ENCODE measurements around the gene CAMSAP3.

The CAMSAP3 gene

GRCh38 chr19:7618348-7618747 is 22.7 kb downstream of the CAMSAP3 start:
- H3K9me3 Mint-ChIP-seq: no peaks in the 10 kb centered on the region
- no peak overlapping the region for H3K4me3 Mint-ChIP-seq
- no peaks in the 10 kb centered on the region for H3K4me1 Mint-ChIP-seq
- H3K36me3 Mint-ChIP-seq (ENCODE audit: low read depth): peaks cover 26% of the 10 kb centered on the region
- H3K27me3 Mint-ChIP-seq (ENCODE audit: low read depth): no peaks in the 10 kb centered on the region
- no peak overlapping the region for H3K27ac Mint-ChIP-seq
- TF ChIP-seq CTCF (IDR thresholded peaks at IDR 0.05; ENCODE audit: unreplicated experiment in 3 of 3): no peak

- TF ChIP-seq CTCF (IDR thresholded peaks at IDR 0.05; ENCODE audit: unreplicated experiment in 3 of 3): no peak
- H3K4me3 Mint-ChIP-seq: no peak overlapping the region
- H3K9me3 Mint-ChIP-seq: no peaks in the 10 kb centered on the region
- peaks cover 26% of the 10 kb centered on the region for H3K36me3 Mint-ChIP-seq (ENCODE audit: low read depth)
- no peaks in the 10 kb centered on the region for H3K4me1 Mint-ChIP-seq
- H3K27ac Mint-ChIP-seq: no peak overlapping the region
- no peaks in the 10 kb centered on the region for H3K27me3 Mint-ChIP-seq (ENCODE audit: low read depth)
Measured at GRCh38 chr19:7618771-7619510, 23.3 kb downstream of the CAMSAP3 start.

- Mint-ChIP-seq H3K4me1 (no peaks in the 10 kb centered on the region), H3K27ac (no peak overlapping the region), H3K4me3 (no peak overlapping the region), H3K36me3 (ENCODE audit: low read depth) (peaks cover 26% of the 10 kb centered on the region), H3K27me3 (ENCODE audit: low read depth) (no peaks in the 10 kb centered on the region), H3K9me3 (no peaks in the 10 kb centered on the region)
- no peak for TF ChIP-seq CTCF (IDR thresholded peaks at IDR 0.05; ENCODE audit: unreplicated experiment in 3 of 3)
Measured at GRCh38 chr19:7619671-7620441, 24.2 kb downstream of the CAMSAP3 start.

- no peak overlapping the region for H3K27ac Mint-ChIP-seq
- no peaks in the 10 kb centered on the region for H3K9me3 Mint-ChIP-seq
- H3K4me1 Mint-ChIP-seq: no peaks in the 10 kb centered on the region
- H3K36me3 Mint-ChIP-seq (ENCODE audit: low read depth): peaks cover 26% of the 10 kb centered on the region
- no peaks in the 10 kb centered on the region for H3K27me3 Mint-ChIP-seq (ENCODE audit: low read depth)
- TF ChIP-seq CTCF (IDR thresholded peaks at IDR 0.05; ENCODE audit: unreplicated experiment in 3 of 3): no peak
- no peak overlapping the region for H3K4me3 Mint-ChIP-seq
Measured at GRCh38 chr19:7620442-7621412, 25.1 kb downstream of the CAMSAP3 start.

- no peaks in the 10 kb centered on the region for H3K27me3 Mint-ChIP-seq (ENCODE audit: low read depth)
- no peak overlapping the region for H3K4me3 Mint-ChIP-seq
- H3K9me3 Mint-ChIP-seq: no peaks in the 10 kb centered on the region
- no peak for TF ChIP-seq CTCF (IDR thresholded peaks at IDR 0.05; ENCODE audit: unreplicated experiment in 3 of 3)
- peaks cover 29% of the 10 kb centered on the region for H3K36me3 Mint-ChIP-seq (ENCODE audit: low read depth)
- H3K4me1 Mint-ChIP-seq: no peaks in the 10 kb centered on the region
- no peak overlapping the region for H3K27ac Mint-ChIP-seq
Measured at GRCh38 chr19:7622933-7623685, 27.4 kb downstream of the CAMSAP3 start.
